Omental fat pad (tissue), 4 donors: Measurements from ENCODE around the gene SDK2. TPM values are rescaled to one million over a fixed set of nuclear protein-coding genes. Genes with fewer than 3 reads are reported as not detected.

Experiments used
- ATAC-seq: fragments of 150-250 bp; one replicate; pipeline ENCODE4 v1.9.1; 2016; ENCODE audit warnings: mild to moderate bottlenecking, moderate library complexity; ENCODE audit not compliant: low FRiP score
- DNase-seq: peaks from one replicate; pipeline ENCODE4 v3.0.0-alpha.2; 2019; ENCODE audit warnings: low spot score
- CTCF ChIP-seq, 3 donors: fragments of 450-650 bp; IDR thresholded peaks; one replicate each; pipeline ENCODE4 v1.5.1; 2016 to 2017; ENCODE audit warnings: antibody characterized with exemption in 3 of 3, mild to moderate bottlenecking in 3 of 3, moderate library complexity in 2 of 3
- total RNA-seq, 4 donors: library from RNA; depleted of rRNA; stranded (reverse); fragments of >200 nt; gene quantifications; one replicate each; pipeline ENCODE4 v1.1.0, GENCODE V29; 2016

Gene SDK2
- total RNA-seq, 4 donors from 2014 or later = 0.46 to 1.4 (median 0.64) TPM

DNA sequence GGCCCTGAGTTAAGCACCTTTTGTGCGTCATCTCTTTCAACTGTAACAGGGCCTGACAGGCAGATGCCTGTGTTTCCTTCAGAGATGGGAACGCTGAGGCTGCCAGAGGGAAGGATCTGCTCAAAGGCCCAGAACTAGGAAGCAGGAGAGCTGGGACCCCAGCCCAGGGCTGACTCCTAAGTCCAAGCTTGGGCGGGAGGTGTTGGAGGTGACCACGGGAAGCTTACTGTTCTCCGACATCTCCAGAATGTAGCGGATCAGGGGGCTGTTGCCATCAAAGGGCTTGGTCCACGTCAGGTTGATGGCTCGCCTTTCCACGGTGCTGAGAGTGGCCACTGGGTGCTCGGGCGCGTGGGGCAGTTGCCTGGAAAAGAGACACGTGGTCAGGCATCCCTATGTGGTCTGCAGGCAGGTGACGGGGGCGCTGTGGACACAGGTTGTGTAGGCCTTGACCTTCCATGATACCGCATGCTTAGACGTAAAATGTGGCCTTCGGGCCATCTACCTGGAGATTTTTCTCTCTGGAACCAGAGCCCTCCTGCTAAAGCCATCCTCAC lies 221.0 kb downstream of the SDK2 start:
- no peak for TF ChIP-seq CTCF (IDR thresholded peaks at IDR 0.05)
- no peak for DNase-seq
- no peak for ATAC-seq

DNA sequence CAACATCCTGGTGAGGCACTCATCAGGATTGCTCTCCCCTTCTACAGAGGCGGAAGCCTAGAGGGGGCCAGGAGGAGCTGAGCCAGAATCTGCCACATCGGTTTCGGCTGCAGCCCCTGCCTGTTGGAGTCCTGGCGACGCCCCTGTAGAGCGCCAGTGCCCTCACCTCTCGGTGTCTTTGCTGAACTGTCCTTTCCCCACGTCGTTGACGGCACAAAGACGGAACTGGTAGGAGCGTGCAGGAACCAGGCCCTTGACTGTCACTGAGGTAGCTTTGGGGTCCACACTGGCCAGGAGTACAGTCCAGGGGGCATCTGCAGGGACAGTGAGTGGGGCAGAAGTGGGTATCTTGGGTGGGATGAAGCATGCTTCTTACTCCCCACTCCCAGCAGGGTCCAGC lies 222.1 kb downstream of the SDK2 start:
- TF ChIP-seq CTCF (IDR thresholded peaks at IDR 0.05) = no peak
- no peak for DNase-seq
- ATAC-seq = no peak

GRCh38 chr17:73420897-73421296 lies 223.3 kb downstream of the SDK2 start:
- TF ChIP-seq CTCF (IDR thresholded peaks at IDR 0.05) = no peak
- no peak for ATAC-seq
- no peak for DNase-seq

- TF ChIP-seq CTCF (IDR thresholded peaks at IDR 0.05) = no peak
- ATAC-seq = no peak
- DNase-seq = no peak
Observed at GRCh38 chr17:73419881-73420280, 224.4 kb downstream of the SDK2 start.

- DNase-seq = no peak
- no peak for ATAC-seq
Observed at GRCh38 chr17:73419051-73419450, 225.2 kb downstream of the SDK2 start.

DNA sequence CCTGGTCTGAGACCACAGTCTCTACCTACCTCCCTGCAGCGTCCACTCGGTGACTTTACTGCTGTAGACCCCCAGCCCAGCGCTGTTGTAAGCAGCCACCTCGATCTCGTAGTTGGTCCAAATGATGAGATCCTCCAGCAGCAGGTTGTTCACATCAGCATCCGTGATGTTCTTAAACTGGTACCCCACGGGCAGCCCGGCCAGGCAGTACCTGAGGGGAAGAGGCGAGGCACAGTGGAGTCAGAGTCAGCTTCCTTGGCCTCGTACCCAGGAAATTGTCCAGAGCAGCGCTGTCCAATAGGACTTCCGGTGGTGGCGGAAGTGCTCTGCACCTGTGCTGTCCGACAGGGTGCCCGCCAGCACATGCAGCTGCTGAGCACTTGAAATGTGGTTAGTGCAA lies 228.5 kb downstream of the SDK2 start:
- ATAC-seq = no peak
- TF ChIP-seq CTCF (IDR thresholded peaks at IDR 0.05) = no peak
- DNase-seq = no peak

More at GRCh38 chr17:73419051-73419450, 225.2 kb downstream of the SDK2 start:
- no peak for TF ChIP-seq CTCF (IDR thresholded peaks at IDR 0.05)

GRCh38 chr17:73414171-73414955 lies 229.9 kb downstream of the SDK2 start:
- DNase-seq = no peak
- TF ChIP-seq CTCF (IDR thresholded peaks at IDR 0.05) = no peak
- no peak for ATAC-seq
